ENCODE measurements around the gene ANXA1.
"Not testable (repeated sequence)": the region's sequence is repeated elsewhere in the genome, so short reads cannot be mapped to it uniquely, and the experiment has no call there.

ANXA1 gene

GRCh38 chr9:73151653-73152542 lies at the start of gene ANXA1:
ANXA1 (plus strand) TSS chr9:73151865; CDS start chr9:73158536, 6,671 bp downstream.
- H3K4me3 ChIP-seq (ENCODE audit: low read depth, low read length): no peak within 1 kb of the TSS
- TF ChIP-seq CTCF (IDR thresholded peaks at IDR 0.05; ENCODE audit: borderline replicate concordance, insufficient read depth, low read depth, low read length): no peak

GRCh38 chr9:73104342-73104741 lies 47.3 kb upstream of the ANXA1 start:
- TF ChIP-seq CTCF (IDR thresholded peaks at IDR 0.05; ENCODE audit: borderline replicate concordance, insufficient read depth, low read depth, low read length): no peak

GRCh38 chr9:73104921-73105320 lies 46.7 kb upstream of the ANXA1 start:
- H3K4me3 ChIP-seq (ENCODE audit: low read depth, low read length): no peak overlapping the region
- TF ChIP-seq CTCF (IDR thresholded peaks at IDR 0.05; ENCODE audit: borderline replicate concordance, insufficient read depth, low read depth, low read length): no peak

More at GRCh38 chr9:73104342-73104741, 47.3 kb upstream of the ANXA1 start:
- H3K4me3 ChIP-seq (ENCODE audit: low read depth, low read length): no peak overlapping the region

- peak; percentile 56; the same call in 1 of the 2 replicates for TF ChIP-seq CTCF (IDR thresholded peaks at IDR 0.05; ENCODE audit: borderline replicate concordance, insufficient read depth, low read depth, low read length)
- H3K4me3 ChIP-seq (ENCODE audit: low read depth, low read length): not testable (repeated sequence)
These were observed 44.1 kb upstream of the ANXA1 start for GRCh38 chr9:73107489-73108069.

- TF ChIP-seq CTCF (IDR thresholded peaks at IDR 0.05; ENCODE audit: borderline replicate concordance, insufficient read depth, low read depth, low read length): no peak
- no peak overlapping the region for H3K4me3 ChIP-seq (ENCODE audit: low read depth, low read length)
These were observed 37.6 kb upstream of the ANXA1 start for GRCh38 chr9:73114058-73114457.

- TF ChIP-seq CTCF (IDR thresholded peaks at IDR 0.05; ENCODE audit: borderline replicate concordance, insufficient read depth, low read depth, low read length): no peak
- H3K4me3 ChIP-seq (ENCODE audit: low read depth, low read length): no peak overlapping the region
These were observed 36.7 kb upstream of the ANXA1 start for GRCh38 chr9:73114958-73115357.

All from GM12875 (cell line).